T47D (cell line): ENCODE results near the gene UBE2E2.
"Not testable (repeated sequence)": the region's sequence is repeated elsewhere in the genome, so short reads cannot be mapped to it uniquely, and the experiment has no call there.

Source experiments
- DNase-seq, 2 experiments: peaks; one replicate each; pipeline versions ENCODE4 v3.0.0 to v3.0.0-alpha.2; 2011 to 2012; ENCODE audit warnings: low read depth in 1 of 2, low spot score in 1 of 2
- JUND ChIP-seq: IDR thresholded peaks from 2 replicates; pipeline ENCODE4 v1.6.1; 2012; ENCODE audit warnings: low read depth
- in situ Hi-C: cut with HindIII; loops from 2 replicates; pipeline ENCODE4 v1.10.0; 2016; ENCODE audit warnings: low sequenced_read_pairs, low pct_unique_long_range_greater_than_20kb

Gene UBE2E2

DNA sequence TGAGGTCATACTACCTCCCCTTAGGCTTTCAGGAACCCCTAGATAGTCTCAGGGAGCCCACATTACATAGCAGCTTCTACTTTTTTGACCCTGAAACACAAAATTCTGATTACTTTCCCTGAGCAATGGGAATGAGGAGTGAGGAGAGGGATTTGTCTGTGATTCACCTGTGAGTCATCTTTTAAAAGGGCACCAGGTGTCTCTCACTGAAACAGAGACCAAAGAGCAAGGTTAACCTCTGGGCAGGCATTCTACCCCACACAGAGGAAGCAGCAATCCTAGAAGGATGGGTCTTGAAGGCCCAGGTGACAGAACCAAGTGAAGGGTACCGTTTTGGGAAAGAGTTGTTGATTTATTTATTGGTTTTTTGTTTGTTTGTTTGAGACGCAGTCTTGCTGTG is 31.1 kb upstream of the UBE2E2 start:
- TF ChIP-seq JUND = no peak
- no peak for DNase-seq
- in situ Hi-C loops = no loop called here

DNA sequence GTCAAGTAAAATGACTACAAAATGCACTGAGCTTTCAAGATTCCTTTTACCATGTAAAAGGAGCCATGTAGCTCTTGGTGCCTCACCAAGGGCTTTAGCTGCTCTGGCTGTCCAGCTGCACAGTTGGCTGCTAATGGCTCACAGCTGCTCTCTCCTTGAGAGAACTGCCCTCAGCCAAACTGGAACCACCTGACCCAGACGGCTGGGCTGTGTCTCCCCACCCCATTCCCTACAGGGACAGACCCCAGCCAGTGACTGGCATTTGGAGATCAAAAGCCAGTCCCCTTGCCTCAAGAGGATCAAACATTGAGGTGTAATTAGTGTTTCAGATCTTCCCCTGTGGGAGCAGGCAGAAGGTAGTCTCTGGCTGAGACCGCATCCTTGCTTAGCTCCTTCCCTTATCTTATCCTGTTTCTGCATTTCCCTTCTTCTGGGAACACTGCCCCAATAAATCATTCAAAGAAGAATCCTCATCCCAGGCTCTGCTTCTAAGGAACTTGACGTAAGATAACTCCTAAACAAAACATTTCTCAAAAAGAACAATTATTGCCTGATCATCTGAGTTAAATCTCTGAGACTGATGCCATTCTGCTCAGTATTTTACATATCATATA is 28.6 kb upstream of the UBE2E2 start:
- no peak for DNase-seq
- TF ChIP-seq JUND = no peak
- in situ Hi-C loops = no loop called here

DNA sequence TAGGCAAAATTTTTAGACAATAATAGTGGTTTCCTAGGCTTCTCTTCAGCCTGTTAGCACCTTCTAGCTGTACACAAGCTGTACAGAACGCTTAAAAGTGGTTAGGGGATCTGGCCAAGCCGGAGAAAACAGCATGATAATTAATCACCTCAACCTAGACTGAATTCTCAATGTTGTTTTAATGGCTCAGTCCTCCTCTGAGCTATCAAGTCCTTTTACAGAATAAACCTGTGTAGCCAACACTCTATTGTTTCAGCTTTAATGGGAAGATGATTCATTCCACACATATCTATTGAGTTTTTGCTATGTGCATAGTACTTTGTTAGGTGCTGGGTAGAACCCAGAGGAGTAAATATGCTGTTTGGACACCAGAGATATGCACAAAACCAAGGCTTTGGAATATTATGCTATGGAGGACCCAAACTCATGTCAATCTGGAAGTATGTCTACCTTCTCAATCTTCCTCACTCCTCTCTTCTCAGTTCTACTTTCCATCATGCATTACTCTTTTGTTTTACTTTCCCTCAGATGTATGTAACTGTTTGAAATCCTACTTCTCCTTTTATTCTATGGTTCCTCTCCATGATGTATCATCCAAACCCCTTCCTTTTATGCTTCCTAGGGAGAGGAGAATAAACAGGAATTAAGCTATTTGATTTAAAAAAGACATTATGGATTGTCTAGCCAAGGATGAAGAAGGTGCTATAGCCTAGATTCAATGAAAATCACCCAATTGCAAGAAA is 27.6 kb upstream of the UBE2E2 start:
- no peak for TF ChIP-seq JUND
- in situ Hi-C loops = no loop called here
- DNase-seq = no peak

DNA sequence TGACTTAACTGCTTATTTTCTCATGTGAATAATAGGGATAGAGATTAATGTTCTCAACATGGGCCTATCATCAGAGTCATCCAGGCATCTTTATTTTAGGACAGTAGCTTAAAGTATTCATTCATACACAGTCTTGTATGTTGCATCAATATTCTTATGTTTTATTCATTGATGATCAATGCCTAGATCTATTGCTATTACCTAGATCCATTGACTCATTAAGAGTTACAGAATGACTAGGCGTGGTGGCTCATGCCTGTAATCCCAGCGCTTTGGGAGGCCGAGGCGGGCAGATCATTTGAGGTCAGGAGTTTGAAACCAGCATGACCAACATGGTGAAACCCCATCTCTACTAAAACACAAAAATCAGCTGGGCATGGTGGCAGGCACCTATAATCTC is 26.3 kb upstream of the UBE2E2 start:
- DNase-seq, in situ Hi-C loops: not testable (repeated sequence)

DNA sequence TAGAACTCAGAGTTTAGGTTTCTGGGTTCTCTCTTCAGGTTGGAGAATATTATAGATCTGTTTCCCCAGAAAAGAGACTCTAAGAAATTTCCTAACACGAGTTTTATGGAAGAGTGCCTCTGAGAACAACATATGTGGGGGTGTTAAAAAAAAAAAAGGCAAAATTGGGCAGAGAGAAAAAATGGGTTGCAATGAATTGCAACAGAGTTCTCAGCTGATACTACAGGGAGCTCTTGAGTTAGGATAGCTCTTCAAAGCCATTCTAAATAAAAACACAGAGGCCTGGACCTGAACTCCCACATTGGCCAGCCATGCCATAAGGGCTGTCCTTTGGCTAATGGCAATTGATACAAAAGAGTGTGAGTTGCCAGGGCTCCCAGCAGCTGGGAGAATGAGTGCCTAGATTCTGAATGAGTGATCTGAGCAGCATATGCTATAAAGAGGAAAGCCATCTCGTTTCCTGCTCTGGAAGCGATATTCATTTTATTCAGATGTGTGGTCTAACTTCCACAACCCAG is 20.1 kb upstream of the UBE2E2 start:
- no peak for TF ChIP-seq JUND
- DNase-seq = no peak
- in situ Hi-C loops = no loop called here

DNA sequence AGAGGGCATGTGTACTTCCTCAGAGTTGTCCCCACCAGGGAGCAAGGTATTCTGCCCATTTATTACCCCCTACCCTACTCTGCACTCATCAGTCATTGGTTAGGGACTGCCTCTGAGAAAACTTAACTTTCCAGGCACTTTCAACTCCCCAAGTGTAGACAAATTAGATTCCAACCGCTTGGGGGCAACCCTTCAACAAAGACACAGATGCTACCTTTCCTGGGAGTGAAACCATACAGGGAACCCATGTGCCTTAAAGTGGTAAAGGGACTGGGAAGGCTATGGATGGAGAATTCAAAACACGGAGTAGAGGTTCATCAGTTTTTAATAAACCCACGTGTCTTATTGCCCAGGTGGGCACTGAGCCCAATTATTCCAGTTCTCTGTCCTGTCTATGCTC is 19.4 kb upstream of the UBE2E2 start:
- in situ Hi-C loops = no loop called here
- DNase-seq = peak; percentile 56 to 87
- no peak for TF ChIP-seq JUND

DNA sequence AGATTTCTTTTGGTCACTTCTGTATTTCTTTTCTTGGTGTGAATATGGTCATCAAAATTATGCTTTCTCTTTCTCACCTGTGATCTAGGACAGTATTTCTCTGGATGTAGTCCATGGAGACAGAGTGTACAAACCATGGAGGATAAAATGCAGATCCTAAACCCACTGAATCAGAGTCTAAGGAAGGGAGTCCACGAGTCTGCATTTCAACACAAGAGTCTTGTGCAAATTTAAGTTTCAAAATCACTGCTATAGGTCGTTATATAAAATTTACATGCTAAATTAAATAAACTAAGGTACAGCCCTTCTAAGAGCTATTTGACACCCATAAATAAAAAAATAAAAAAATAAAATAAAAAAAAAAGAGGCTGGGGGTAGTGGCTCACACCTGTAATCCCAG is 17.3 kb upstream of the UBE2E2 start:
- in situ Hi-C loops = no loop called here
- TF ChIP-seq JUND = no peak
- no peak for DNase-seq

DNA sequence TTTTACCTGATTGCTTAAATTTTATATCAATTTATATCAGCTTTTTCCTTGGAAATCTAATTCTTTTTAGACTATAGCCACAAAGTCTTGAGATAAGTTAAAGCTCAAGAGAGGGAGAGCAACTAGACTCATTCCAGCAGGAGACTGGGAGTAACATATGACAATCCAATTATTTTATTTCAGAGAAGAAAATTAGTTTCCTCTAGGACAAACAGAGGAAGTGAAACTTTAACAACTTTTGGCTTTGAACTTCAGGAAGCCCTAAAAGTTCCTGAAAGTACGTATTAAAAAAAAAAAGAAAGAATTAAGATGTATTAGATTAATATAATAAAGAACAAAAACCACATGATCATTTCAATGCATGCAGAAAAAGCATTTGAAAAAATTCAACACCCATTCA is 13.9 kb upstream of the UBE2E2 start:
- in situ Hi-C loops = no loop called here
- no peak for TF ChIP-seq JUND
- DNase-seq = no peak

DNA sequence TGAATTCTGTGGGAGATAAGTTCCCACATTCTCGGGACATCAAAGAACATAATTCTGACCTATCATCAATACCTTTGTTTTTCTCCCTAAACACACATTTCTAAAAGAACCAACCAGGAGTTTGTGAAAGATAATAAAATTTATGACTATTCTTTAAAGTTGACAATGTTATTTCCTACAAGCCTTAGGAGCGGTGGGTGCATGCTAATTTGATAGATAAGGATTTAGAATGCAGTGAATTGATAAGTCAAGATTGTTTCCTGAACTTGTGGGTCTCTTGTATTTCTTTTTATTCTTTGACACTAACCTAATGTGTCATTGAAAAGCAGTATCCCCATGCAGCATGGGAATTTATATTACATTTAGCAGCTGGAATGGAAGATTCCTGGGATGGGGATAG is 10.3 kb upstream of the UBE2E2 start:
- no peak for TF ChIP-seq JUND
- no peak for DNase-seq
- in situ Hi-C loops = no loop called here

DNA sequence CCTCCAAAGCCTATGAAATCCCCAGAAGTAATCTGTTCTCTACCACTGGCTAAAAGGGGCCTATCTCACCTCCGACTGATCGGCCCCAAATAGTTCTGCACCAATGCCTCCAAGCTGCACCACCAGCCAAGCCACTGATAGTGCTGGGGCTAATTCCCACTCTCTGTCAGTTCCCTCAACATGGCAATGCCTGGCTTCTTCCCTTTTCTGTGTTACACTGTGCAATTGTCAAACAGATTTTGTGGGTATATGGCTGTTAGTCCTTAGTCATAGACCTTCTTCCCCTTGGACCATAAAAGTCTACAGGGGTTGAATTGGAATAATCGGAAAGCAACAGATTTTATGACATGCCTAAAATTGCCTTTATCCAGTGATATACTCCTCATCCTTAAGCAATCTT is 9.3 kb upstream of the UBE2E2 start:
- DNase-seq = no peak
- in situ Hi-C loops = no loop called here
- TF ChIP-seq JUND = no peak

DNA sequence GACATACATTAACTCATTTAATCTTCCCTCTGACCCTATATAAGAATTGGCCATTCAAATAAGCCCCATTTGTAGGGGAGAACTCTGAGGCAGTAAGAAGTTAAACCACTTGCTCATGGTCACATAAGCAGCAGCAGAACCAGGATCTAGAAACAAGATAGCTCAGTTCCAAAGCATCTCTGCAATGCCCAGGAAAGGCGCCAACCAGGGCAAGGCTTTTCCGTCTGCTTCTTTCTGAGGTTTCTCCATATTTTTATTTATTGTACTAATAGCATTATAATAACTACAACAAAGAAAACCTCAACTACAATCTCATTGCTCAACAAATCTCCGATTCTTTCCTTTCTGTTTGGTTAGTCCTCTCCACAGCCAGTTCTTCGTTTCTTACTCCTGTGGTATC is 4.3 kb upstream of the UBE2E2 start:
- TF ChIP-seq JUND = no peak
- in situ Hi-C loops = no loop called here
- DNase-seq = no peak

DNA sequence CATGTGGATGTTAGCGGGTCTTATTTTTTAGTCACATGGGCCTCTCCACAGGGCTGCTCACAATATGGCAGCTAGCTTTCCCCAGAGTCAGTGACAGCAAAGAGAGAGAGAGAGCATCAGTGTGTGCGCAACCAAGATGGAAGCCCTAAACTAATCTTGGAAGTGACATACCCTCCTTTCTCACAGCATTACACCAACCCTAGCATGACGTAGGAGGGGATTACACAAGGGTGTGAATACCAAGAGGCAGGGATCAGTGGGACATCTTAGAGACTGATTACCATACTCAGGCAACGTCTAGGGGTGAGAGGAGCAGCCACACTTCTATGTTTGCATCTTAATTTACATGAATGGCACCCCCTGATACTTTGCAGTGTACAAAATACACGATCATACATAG is 3.5 kb upstream of the UBE2E2 start:
- DNase-seq = no peak
- no peak for TF ChIP-seq JUND
- in situ Hi-C loops = no loop called here

DNA sequence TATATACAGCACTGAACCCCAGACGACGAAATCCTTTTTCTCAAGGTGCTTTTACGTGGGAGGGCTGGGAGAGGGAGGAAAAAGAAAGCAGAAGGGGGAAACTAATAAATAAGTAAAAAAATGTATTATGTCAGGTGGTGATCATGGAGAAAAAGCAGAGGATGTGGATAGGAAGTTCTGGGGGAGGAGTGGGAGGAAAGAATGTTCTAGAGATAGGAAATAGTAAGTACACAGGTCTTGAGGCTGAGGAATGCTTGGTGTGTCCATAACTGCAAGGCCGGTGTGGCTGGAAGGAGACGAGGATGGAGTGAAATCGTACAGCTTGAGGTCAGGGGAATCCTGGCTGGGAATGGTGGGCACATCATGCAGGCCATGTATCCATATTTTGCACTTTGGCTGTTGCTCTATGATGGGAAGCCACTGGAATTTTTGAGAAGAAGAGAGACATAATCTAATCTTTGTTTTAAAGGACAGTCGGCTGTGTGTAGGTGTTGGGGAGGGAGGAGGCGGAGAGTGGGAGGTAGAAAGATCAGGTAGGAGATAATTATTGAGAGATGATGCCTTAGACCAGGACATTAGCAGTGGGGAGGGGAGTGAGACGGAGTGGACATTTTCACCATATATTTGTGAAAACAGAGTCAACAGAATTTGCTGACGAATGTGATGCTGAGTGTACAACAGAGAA is 1.8 kb upstream of the UBE2E2 start:
- TF ChIP-seq JUND = no peak
- in situ Hi-C loops = no loop called here
- no peak for DNase-seq
